ENCODE data around the gene MAP3K19. TPM values are rescaled to one million over a fixed set of nuclear protein-coding genes. Genes with fewer than 3 reads are reported as not detected.

The MAP3K19 gene
- total and polyA plus RNA-seq, 10 of the 15 experiments (the other 5 are each of a cell fraction or from before 2014, with no cell fraction given): 0.05 TPM; not detected in 9

GRCh38 chr2:135055182-135055786 is 8.0 kb upstream of the MAP3K19 start:
- intact Hi-C loops (cut with micrococcal nuclease; ENCODE audit: unreplicated experiment): no loop called here
- no peak overlapping the region; the same call in 1 of the 2 replicates for H3K9ac ChIP-seq (ENCODE audit: control insufficient read depth, insufficient read depth, low read length)
- H3K36me3 ChIP-seq (ENCODE audit: control insufficient read depth in 2 of 2, insufficient read depth in 2 of 2, low read length in 1 of 2): no peaks in the 10 kb centered on the region; a peak in 1 of 4 replicates
- no peak overlapping the region for H3K4me3 ChIP-seq
- no peak for TF ChIP-seq SKIL (IDR thresholded peaks at IDR 0.05; ENCODE audit: low read depth, poor library complexity, severe bottlenecking)
- TF ChIP-seq IKZF2 (IDR thresholded peaks at IDR 0.05): no peak
- TF ChIP-seq NFIC (IDR thresholded peaks at IDR 0.05; ENCODE audit: low read depth, low read length): no peak
- TF ChIP-seq POLR2AphosphoS2 (IDR thresholded peaks at IDR 0.05; ENCODE audit: low read depth, low read length): no peak
- TF ChIP-seq RFX5 (IDR thresholded peaks at IDR 0.05; ENCODE audit: low read depth, low read length): no peak
- TF ChIP-seq POLR2AphosphoS5 (IDR thresholded peaks at IDR 0.05; ENCODE audit: low read length): no peak
- no peak for TF ChIP-seq SUZ12 (IDR thresholded peaks at IDR 0.05; ENCODE audit: unreplicated experiment)
- no peak for TF ChIP-seq ZZZ3 (IDR thresholded peaks at IDR 0.05; ENCODE audit: control insufficient read depth, insufficient read length, low read depth)
- no peak for TF ChIP-seq STAT3 (IDR thresholded peaks at IDR 0.05; ENCODE audit: low read depth, low read length)
- in situ Hi-C loops (cut with MboI): no loop called here
- peak overlapping the region; percentile 64 for H3K4me2 ChIP-seq (ENCODE audit: control insufficient read depth, insufficient read depth)
- no peaks in the 10 kb centered on the region for H4K20me1 ChIP-seq (ENCODE audit: control insufficient read depth, insufficient read depth)
- DNase-seq (ENCODE audit: low read depth, low spot score) (no peak), ATAC-seq (no peak), FAIRE-seq (no peak)
- ChIA-PET POLR2A (interaction anchor here (0.6 to 1.1 kb wide), 2 partner anchors 477 to 482 kb away, joined by 3 to 6 read pairs; partner anchors contain the start of gene R3HDM1), RAD21 (ENCODE audit: unreplicated experiment) (interaction anchor here (0.6 to 1.3 kb wide), 4 partner anchors 69 to 476 kb away, joined by 3 to 5 read pairs (median 4); partner anchors contain the start of genes R3HDM1 and ZRANB3), SMC1A (ENCODE audit: uncharacterized antibody, unreplicated experiment) (interaction anchor here (0.8 to 1.4 kb wide), 3 partner anchors 9 to 138 kb away, joined by 3 to 7 read pairs (median 3); no protein-coding TSS in a partner anchor), CTCF (interaction anchor here (0.6 to 2.3 kb wide), 3 partner anchors 51 to 655 kb away, joined by 3 to 6 read pairs (median 5); no protein-coding TSS in a partner anchor)
- H2AFZ ChIP-seq (ENCODE audit: control insufficient read depth, low read depth, low read length): no peak overlapping the region
- H3K4me1 ChIP-seq (ENCODE audit: control insufficient read depth, insufficient read depth, low read length): no peaks in the 10 kb centered on the region
- WGBS (ENCODE audit: insufficient coverage, insufficient replicate concordance, low lambda C conversion rate, missing lambda C conversion rate): 97% methylated on average over 2 of the region's 2 CpGs
- H3K27me3 ChIP-seq (replicated peaks in 1 of 2; ENCODE audit: control insufficient read depth in 2 of 2, insufficient read depth in 2 of 2, low read length in 1 of 2): no peaks in the 10 kb centered on the region
- no peak overlapping the region for H3K27ac ChIP-seq (ENCODE audit: control insufficient read depth, insufficient read depth)
- no TSS peak for BruUV-seq (replicated peaks)
- no peaks in the 10 kb centered on the region for H3K9me3 ChIP-seq (replicated peaks; ENCODE audit: control insufficient read depth, insufficient read depth, low read length)
- H3K79me2 ChIP-seq (ENCODE audit: control insufficient read depth, insufficient read depth, low read length): peaks cover 49% of the 10 kb centered on the region

All from GM12878 (cell line).